Measurements from ENCODE around the gene GSC.
"Not testable (repeated sequence)": the region's sequence is repeated elsewhere in the genome, so short reads cannot be mapped to it uniquely, and the experiment has no call there.

GSC gene

GRCh38 chr14:94746131-94746530 is 23.8 kb downstream of the GSC start:
- no peak for DNase-seq (ENCODE audit: low read depth in 3 of 3)

- DNase-seq (ENCODE audit: low read depth in 3 of 3): no peak
Observed at GRCh38 chr14:94738751-94739150, 31.2 kb downstream of the GSC start.

DNA sequence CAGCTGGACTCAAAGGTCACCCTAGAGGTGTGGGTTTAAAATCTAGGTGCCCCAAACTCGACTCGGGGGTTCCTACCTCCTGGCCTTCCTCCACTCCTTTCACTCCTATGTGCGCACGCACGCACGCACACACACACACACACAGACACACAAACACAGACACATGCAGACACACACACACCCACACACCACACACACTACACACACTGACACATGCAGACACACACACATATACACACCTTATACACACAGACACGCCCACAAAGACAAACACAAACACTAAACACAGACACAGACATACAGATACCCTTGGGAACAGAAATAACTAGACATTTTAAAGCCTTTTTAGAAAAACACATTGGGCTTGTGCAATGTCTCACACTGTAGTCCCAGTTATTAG is 31.8 kb downstream of the GSC start:
- no peak for DNase-seq (ENCODE audit: low read depth in 3 of 3)

- no peak for DNase-seq (ENCODE audit: low read depth in 3 of 3)
Observed at GRCh38 chr14:94728950-94729349, 41.0 kb downstream of the GSC start.

DNA sequence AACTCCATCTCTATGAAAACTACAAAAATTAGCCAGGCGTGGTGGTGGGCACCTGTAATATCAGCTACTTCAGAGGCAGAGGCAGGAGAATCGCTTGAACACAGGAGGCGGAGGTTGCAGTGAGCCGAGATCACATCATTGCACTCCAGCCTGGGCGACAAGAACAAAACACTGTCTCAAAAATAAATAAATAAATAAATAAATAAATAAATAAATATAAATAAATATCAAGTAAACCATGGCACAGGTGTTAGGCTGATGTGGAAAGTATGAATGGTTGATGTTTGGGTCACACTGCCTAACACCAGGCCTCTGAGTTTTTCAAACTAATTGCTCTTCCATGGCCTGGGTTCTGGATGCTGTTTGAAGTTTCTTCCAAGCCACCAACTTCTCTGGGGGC is 41.5 kb downstream of the GSC start:
- DNase-seq (ENCODE audit: low read depth in 3 of 3): not testable (repeated sequence)

- not testable (repeated sequence) for DNase-seq (ENCODE audit: low read depth in 3 of 3)
Observed at GRCh38 chr14:94726649-94727048, 43.3 kb downstream of the GSC start.

DNA sequence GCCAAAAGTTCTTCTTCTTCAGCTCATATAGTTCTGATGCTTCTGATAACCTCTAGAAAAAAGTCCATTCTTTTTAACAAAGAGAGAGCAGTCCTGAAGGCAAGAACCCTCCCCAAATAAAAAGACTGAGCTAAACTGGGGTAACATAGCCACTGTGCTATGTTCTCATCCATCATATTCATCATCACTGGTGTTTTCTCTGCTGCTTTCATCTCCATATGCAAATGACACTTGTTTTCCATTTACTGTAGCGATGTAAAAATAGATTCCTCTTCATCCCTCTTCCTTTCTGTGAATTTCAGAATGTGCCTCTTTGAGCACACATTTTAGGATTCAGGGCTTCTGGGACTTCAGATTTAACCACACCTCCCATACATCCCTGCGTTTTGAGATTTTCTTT is 44.9 kb downstream of the GSC start:
- DNase-seq (ENCODE audit: low read depth in 3 of 3): no peak

DNA sequence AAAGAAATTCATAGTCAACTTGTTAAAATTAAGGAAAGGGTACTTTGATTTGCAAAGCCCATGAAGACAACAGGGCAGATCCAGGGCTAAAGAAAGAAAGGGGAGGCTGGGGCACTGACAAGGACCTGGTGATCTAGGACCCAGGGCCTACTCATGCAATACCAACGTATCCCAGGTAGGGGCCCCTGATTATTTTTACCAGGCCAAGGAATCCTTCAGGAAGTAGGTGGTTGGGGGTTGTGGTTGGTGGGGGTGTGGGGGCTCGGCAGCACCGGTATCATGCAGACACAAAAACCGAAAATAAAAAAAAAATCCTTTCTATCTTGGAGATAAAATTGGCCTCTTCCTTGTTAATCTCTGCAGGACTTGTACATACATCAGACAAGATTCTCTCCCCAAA is 47.5 kb downstream of the GSC start:
- DNase-seq (ENCODE audit: low read depth in 3 of 3): no peak
